ENCODE measurements around the gene CRIM1.

The CRIM1 gene

DNA sequence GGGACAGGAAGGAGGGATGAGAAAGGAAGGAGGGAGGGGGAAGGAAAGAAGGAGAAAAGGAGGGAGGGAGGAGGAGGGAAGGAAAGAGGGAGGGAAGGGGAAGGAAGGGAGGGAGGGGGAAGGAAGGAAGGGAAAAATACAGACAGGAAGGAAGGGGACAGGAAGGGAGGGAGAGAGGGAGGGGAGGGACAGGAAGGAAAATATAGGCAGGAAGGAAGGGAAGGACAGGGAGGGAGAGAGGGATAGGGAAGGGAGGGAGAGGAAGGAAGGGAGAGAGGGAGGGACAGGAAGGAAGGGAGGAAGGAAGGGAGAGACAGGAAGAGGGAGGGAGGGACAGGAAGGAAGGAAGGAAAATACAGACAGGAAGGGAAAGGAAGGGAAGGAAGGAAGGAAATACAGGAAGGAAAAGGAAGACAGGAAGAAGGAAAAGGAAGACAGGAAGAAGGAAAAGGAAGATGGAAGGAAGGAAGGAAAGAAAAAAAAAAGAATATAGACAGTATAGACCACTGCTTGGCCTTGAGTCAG is 178.8 kb downstream of the CRIM1 start:
- H3K4me3 ChIP-seq (ENCODE audit: low read depth, low read length), result no peak overlapping the region
- TF ChIP-seq, protein P1, sequence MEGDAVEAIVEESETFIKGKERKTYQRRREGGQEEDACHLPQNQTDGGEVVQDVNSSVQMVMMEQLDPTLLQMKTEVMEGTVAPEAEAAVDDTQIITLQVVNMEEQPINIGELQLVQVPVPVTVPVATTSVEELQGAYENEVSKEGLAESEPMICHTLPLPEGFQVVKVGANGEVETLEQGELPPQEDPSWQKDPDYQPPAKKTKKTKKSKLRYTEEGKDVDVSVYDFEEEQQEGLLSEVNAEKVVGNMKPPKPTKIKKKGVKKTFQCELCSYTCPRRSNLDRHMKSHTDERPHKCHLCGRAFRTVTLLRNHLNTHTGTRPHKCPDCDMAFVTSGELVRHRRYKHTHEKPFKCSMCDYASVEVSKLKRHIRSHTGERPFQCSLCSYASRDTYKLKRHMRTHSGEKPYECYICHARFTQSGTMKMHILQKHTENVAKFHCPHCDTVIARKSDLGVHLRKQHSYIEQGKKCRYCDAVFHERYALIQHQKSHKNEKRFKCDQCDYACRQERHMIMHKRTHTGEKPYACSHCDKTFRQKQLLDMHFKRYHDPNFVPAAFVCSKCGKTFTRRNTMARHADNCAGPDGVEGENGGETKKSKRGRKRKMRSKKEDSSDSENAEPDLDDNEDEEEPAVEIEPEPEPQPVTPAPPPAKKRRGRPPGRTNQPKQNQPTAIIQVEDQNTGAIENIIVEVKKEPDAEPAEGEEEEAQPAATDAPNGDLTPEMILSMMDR (IDR thresholded peaks at IDR 0.05; ENCODE audit: borderline replicate concordance, insufficient read depth, low read depth, low read length), result no peak

DNA sequence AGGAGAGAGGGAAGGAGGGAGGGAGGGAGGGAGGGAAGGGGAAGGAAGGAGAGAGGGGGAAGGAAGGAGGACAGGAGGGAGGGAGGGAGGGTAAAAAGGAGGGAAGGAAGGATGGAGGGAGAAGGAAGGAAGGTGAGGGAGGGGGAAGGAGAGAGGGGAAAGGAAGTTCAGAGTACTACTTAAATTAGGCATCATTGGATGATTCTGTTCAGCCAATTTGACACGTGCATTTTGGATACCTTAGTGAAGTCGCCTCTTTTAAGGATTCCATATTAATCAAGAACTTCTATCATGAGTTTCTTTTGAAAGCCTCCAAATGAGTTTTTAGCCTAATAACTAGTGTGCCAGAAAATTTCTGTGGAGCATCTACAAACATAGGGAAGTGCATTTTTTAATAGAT is 179.5 kb downstream of the CRIM1 start:
- TF ChIP-seq, protein P1 (IDR thresholded peaks at IDR 0.05; ENCODE audit: borderline replicate concordance, insufficient read depth, low read depth, low read length), result no peak
- H3K4me3 ChIP-seq (ENCODE audit: low read depth, low read length), result no peak overlapping the region

DNA sequence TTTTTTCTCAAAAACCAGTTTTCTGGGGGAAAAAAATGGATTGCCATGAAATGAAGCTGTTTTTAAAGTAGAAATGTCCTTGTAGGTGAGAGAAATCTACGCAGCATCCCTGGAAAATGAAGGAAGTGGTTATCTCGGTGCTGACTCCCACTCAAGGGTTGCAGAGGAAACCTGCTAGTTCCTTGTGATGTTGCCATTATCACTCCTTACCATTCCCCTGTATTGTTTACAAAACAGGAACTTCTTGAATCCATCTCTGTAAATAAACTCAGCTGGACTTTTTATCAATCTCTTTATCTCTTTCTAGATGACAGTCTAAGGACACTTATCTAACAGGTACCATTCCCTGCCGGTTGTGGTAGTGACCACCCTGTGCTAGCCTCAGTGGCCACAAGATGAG is 181.2 kb downstream of the CRIM1 start:
- no peak overlapping the region for H3K4me3 ChIP-seq (ENCODE audit: low read depth, low read length)
- TF ChIP-seq, protein P1 (IDR thresholded peaks at IDR 0.05; ENCODE audit: borderline replicate concordance, insufficient read depth, low read depth, low read length), result no peak

DNA sequence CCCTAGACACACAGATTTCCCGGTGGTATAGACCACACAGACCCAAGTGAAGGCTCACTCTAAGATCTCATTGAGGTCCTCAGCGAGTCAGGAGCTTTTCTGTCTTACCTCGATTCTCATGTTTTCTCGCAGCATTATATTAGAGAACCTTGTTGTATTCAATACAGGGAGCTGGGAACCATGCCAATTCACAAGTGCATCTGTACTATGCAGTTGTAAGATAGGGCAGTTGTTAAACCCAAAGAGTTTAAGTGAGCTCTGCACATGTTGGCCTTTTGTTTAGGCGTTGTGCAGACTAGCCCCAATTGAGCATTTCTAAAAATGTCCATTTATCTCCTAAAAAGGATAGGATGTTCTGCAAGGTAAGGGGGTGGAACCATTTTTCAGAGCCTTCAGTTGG is 182.8 kb downstream of the CRIM1 start:
- no peak overlapping the region for H3K4me3 ChIP-seq (ENCODE audit: low read depth, low read length)
- TF ChIP-seq, protein P1 (IDR thresholded peaks at IDR 0.05; ENCODE audit: borderline replicate concordance, insufficient read depth, low read depth, low read length), result no peak

DNA sequence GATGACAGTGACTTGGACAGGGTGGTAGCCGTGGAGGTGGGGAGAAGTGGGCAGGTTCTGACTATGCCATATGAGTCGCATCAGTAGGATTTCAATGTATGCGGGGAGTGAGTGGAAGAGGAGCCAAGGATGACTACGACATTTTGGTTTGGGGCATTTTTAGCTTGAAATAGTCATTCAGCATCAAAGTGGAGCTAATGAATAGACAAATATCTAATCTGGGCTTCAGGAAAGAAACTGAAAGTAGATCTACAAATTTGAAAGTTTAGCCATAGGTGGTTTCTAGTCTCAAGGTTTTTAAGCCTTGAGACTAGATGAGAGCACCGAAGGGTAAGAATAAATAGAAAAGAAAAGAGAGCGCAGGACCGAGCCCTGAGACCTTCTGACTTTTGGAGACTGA is 184.1 kb downstream of the CRIM1 start:
- H3K4me3 ChIP-seq (ENCODE audit: low read depth, low read length), result no peak overlapping the region
- TF ChIP-seq, protein P1 (IDR thresholded peaks at IDR 0.05; ENCODE audit: borderline replicate concordance, insufficient read depth, low read depth, low read length), result no peak

DNA sequence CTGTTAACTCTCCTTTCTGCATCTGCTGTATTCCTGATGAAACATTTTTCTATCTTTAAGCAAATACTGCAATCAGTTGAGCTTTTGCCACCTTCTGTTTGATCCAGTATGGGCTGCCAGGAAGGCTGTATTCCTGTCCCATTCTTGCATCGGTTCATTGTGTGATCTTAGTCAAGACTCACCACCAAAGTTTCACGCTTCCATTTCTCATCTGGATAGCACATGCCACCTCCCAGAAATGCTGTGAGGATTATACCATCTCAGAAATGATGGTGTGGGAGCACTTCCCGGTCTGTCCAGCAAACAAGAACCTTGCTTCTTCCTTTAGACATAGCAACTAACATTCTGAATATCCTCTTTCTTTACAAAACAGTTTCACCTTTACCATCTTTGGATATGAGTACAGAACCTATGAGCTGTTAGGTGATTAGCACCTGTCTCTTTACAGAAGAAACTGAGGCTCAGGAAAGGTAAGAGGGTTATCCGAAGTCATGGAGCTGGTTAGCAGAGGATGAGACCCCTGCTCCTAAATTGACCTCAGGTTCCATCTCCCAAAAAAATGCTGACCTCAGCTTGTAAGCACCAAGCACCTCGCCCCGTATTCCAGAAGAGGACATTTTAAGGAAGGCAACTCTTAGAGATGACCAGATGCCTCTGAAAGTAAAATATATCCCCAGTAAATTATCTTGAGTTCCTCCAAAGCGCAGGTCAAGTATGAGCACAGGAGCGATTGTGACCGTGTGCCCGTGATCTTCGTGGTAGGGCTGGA is 185.6 kb downstream of the CRIM1 start:
- TF ChIP-seq, protein P1 (IDR thresholded peaks at IDR 0.05; ENCODE audit: borderline replicate concordance, insufficient read depth, low read depth, low read length), result no peak
- H3K4me3 ChIP-seq (ENCODE audit: low read depth, low read length), result no peak overlapping the region

All from GM12875 (cell line).